Measurements from ENCODE around the gene TRMT44.
A peak's percentile ranks its signal among the peaks of the same experiment; 100 is the strongest.

The TRMT44 gene

GRCh38 chr4:8438743-8439142 is 1.8 kb upstream of the TRMT44 start:
- no peak for DNase-seq

GRCh38 chr4:8439168-8439567 is 1.4 kb upstream of the TRMT44 start:
- DNase-seq = no peak

- DNase-seq = no peak
Observed at GRCh38 chr4:8439914-8440491, 574 bp upstream of the TRMT44 start.

GRCh38 chr4:8441499-8442091 is 1.0 kb downstream of the TRMT44 start:
- no peak for DNase-seq

- no peak for DNase-seq
Observed at GRCh38 chr4:8442596-8443358, 2.2 kb downstream of the TRMT44 start.

GRCh38 chr4:8443801-8444200 is 3.2 kb downstream of the TRMT44 start:
- no peak for DNase-seq

GRCh38 chr4:8446122-8446521 is 5.5 kb downstream of the TRMT44 start:
- no peak for DNase-seq

- no peak for DNase-seq
Observed at GRCh38 chr4:8451440-8452182, 11.0 kb downstream of the TRMT44 start.

- no peak for DNase-seq
Observed at GRCh38 chr4:8453957-8454356, 13.4 kb downstream of the TRMT44 start.

GRCh38 chr4:8457646-8458252 is 17.2 kb downstream of the TRMT44 start:
- no peak for DNase-seq

GRCh38 chr4:8459867-8460445 is 19.4 kb downstream of the TRMT44 start:
- DNase-seq = no peak

- DNase-seq = no peak
Observed at GRCh38 chr4:8461086-8461485, 20.5 kb downstream of the TRMT44 start.

GRCh38 chr4:8461616-8462015 is 21.0 kb downstream of the TRMT44 start:
- DNase-seq = no peak

GRCh38 chr4:8463811-8464210 is 23.2 kb downstream of the TRMT44 start:
- no peak for DNase-seq

- no peak for DNase-seq
Observed at GRCh38 chr4:8464381-8464780, 23.8 kb downstream of the TRMT44 start.

GRCh38 chr4:8465615-8466611 is 25.3 kb downstream of the TRMT44 start:
- DNase-seq = no peak

GRCh38 chr4:8467016-8467415 is 26.4 kb downstream of the TRMT44 start:
- DNase-seq = no peak

- peak; percentile 4 to 38 (median 15) for DNase-seq
Observed at GRCh38 chr4:8468746-8469535, 28.4 kb downstream of the TRMT44 start.

GRCh38 chr4:8469550-8469949 is 29.0 kb downstream of the TRMT44 start:
- DNase-seq = no peak

- no peak for DNase-seq
Observed at GRCh38 chr4:8470451-8471024, 30.0 kb downstream of the TRMT44 start.
